AG04449 (cell line): ENCODE results near the gene ADCK2.
A peak's percentile ranks its signal among the peaks of the same experiment; 100 is the strongest.
"Not testable (repeated sequence)": the region's sequence is repeated elsewhere in the genome, so short reads cannot be mapped to it uniquely, and the experiment has no call there.

Experiments
- CTCF ChIA-PET: fragments of 350-600 bp; formaldehyde crosslinking; extraction: SDS; loops from one replicate; lab custom pipeline; 2021; ENCODE audit warnings: antibody characterized with exemption; lab: Yijun Ruan, JAX
- POLR2A ChIA-PET: fragments of 400-600, 350-600 bp; formaldehyde crosslinking; extraction: SDS; loops from one replicate; lab custom pipeline; 2020; ENCODE audit warnings: antibody characterized with exemption, inconsistent platforms; lab: Yijun Ruan, JAX
- DNase-seq: peaks from one replicate; pipeline ENCODE4 v3.0.0-alpha.2; 2010; ENCODE audit warnings: low read depth, low spot score
- H3K4me3 ChIP-seq: 2 replicates; pipeline ENCODE4 v1.5.1; 2011; ENCODE audit warnings: low read depth, mild to moderate bottlenecking, control low read depth, low read length
- CTCF ChIP-seq: IDR thresholded peaks from one replicate; pipeline ENCODE4 v1.5.1; 2011; ENCODE audit warnings: mild to moderate bottlenecking, moderate library complexity, low read length, control low read depth, inconsistent platforms; ENCODE audit not compliant: insufficient read depth; ENCODE audit errors: missing control alignments

Gene ADCK2

GRCh38 chr7:140661124-140661523, 11.6 kb upstream of the ADCK2 start:
- H3K4me3 ChIP-seq = no peak overlapping the region
- CTCF ChIA-PET = interaction anchor here (0.8 to 3.5 kb wide), 15 partner anchors 8 to 1125 kb away, joined by 3 to 28 read pairs (median 5); partner anchors contain the start of gene MRPS33
- TF ChIP-seq CTCF = peak; percentile 18
- DNase-seq = no peak
- POLR2A ChIA-PET = no interaction called here

GRCh38 chr7:140662938-140663337, 9.8 kb upstream of the ADCK2 start:
- CTCF ChIA-PET, H3K4me3 ChIP-seq, POLR2A ChIA-PET, DNase-seq: not testable (repeated sequence)

GRCh38 chr7:140667476-140667875, 5.3 kb upstream of the ADCK2 start:
- POLR2A ChIA-PET = no interaction called here

GRCh38 chr7:140668641-140669040, 4.1 kb upstream of the ADCK2 start:
- ChIA-PET CTCF (interaction anchor here (1.0 to 1.7 kb wide), 5 partner anchors 8 to 865 kb away, joined by 3 to 7 read pairs (median 4); no protein-coding TSS in a partner anchor), POLR2A (no interaction called here)

More at GRCh38 chr7:140667476-140667875, 5.3 kb upstream of the ADCK2 start:
- no peak for TF ChIP-seq CTCF
- no peak for DNase-seq
- H3K4me3 ChIP-seq = no peak overlapping the region
- CTCF ChIA-PET = interaction anchor here (1.5 to 1.7 kb wide), 2 partner anchors 14 to 150 kb away, joined by 4 to 7 read pairs; no protein-coding TSS in a partner anchor

GRCh38 chr7:140669352-140669751, 3.4 kb upstream of the ADCK2 start:
- no peak overlapping the region for H3K4me3 ChIP-seq
- ChIA-PET CTCF (interaction anchor here (1.0 to 1.7 kb wide), 6 partner anchors 9 to 864 kb away, joined by 3 to 7 read pairs (median 4); no protein-coding TSS in a partner anchor), POLR2A (interaction anchor here (0.7 kb wide), 1 partner anchor 1714 kb away, joined by 3 read pairs; no protein-coding TSS in a partner anchor)
- DNase-seq = no peak
- TF ChIP-seq CTCF = no peak

More at GRCh38 chr7:140668641-140669040, 4.1 kb upstream of the ADCK2 start:
- TF ChIP-seq CTCF = no peak
- DNase-seq = no peak
- H3K4me3 ChIP-seq = no peak overlapping the region

- ChIA-PET CTCF (interaction anchor here (1.0 to 1.7 kb wide), 5 partner anchors 9 to 864 kb away, joined by 3 to 5 read pairs (median 3); no protein-coding TSS in a partner anchor), POLR2A (interaction anchor here (0.7 kb wide), 1 partner anchor 1714 kb away, joined by 3 read pairs; no protein-coding TSS in a partner anchor)
These were observed 2.9 kb upstream of the ADCK2 start for GRCh38 chr7:140669862-140670261.

GRCh38 chr7:140670343-140670935, 2.3 kb upstream of the ADCK2 start:
- TF ChIP-seq CTCF = no peak
- DNase-seq = no peak
- H3K4me3 ChIP-seq = no peak overlapping the region
- ChIA-PET CTCF (interaction anchor here (1.0 to 1.7 kb wide), 2 partner anchors 10 to 12 kb away, joined by 3 to 4 read pairs; no protein-coding TSS in a partner anchor), POLR2A (interaction anchor here (0.7 kb wide), 1 partner anchor 1713 kb away, joined by 3 read pairs; no protein-coding TSS in a partner anchor)

More at GRCh38 chr7:140669862-140670261, 2.9 kb upstream of the ADCK2 start:
- not testable (repeated sequence) for DNase-seq, H3K4me3 ChIP-seq
